ENCODE data around the gene TMEM225B. TPM values are rescaled to one million over a fixed set of nuclear protein-coding genes. Genes with fewer than 3 reads are reported as not detected.

TMEM225B gene
- total and polyA plus RNA-seq, 4 donors = 0.20 to 1.4 (median 1.0) TPM

GRCh38 chr7:99619571-99620130 lies 21.6 kb downstream of the TMEM225B start:
- Histone ChIP-seq H3K4me3 (ENCODE audit: low read depth, low read length) (no peak overlapping the region), H3K4me1 (ENCODE audit: control insufficient read depth, insufficient read depth, low read length) (peaks cover 4% of the 10 kb centered on the region), H3K9me3 (ENCODE audit: control insufficient read depth, insufficient read depth, low read length) (no peaks in the 10 kb centered on the region), H3K27me3 (ENCODE audit: control insufficient read depth, insufficient read depth, low read length) (no peaks in the 10 kb centered on the region), H3K36me3 (ENCODE audit: control insufficient read depth, insufficient read depth, low read length) (peaks cover 54% of the 10 kb centered on the region), H3K27ac (ENCODE audit: low read depth, low read length) (no peak overlapping the region)
- DNase-seq (ENCODE audit: low read depth in 4 of 6, low spot score in 6 of 6) = no peak
- 98% methylated on average over 18 of the region's 18 CpGs for WGBS (ENCODE audit: insufficient coverage)

DNA sequence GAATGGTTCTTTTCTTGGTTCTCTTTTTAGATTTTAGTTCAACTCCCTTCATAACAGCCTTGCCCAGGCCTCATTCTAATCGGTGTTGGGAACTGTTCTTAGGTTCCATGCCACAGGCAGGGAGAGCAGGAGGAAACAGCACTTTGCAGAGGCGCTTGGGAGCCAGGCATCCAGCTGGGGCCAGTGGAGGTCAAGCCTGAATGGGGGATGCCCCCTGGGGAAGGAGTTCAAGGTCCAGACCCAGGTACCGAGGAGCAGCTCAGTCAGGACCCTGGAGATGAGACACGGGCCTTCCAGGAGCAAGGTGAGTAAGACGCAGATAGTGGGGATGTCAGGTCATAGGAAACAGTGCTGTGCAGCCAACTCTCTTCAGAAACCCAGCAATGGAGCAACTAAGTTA lies 23.2 kb downstream of the TMEM225B start:
- Histone ChIP-seq H3K27ac (ENCODE audit: low read depth, low read length) (no peak overlapping the region), H3K27me3 (ENCODE audit: control insufficient read depth, insufficient read depth, low read length) (no peaks in the 10 kb centered on the region), H3K4me3 (ENCODE audit: low read depth, low read length) (no peak overlapping the region), H3K36me3 (ENCODE audit: control insufficient read depth, insufficient read depth, low read length) (peaks cover 70% of the 10 kb centered on the region), H3K4me1 (ENCODE audit: control insufficient read depth, insufficient read depth, low read length) (peaks cover 4% of the 10 kb centered on the region), H3K9me3 (ENCODE audit: control insufficient read depth, insufficient read depth, low read length) (no peaks in the 10 kb centered on the region)
- 96% methylated on average over 4 of the region's 5 CpGs for WGBS (ENCODE audit: insufficient coverage)
- DNase-seq (ENCODE audit: low read depth in 4 of 6, low spot score in 6 of 6) = no peak

- DNase-seq (ENCODE audit: low read depth in 4 of 6, low spot score in 6 of 6) = no peak
- no peak overlapping the region for H3K4me3 ChIP-seq (ENCODE audit: low read depth, low read length)
- H3K27me3 ChIP-seq (ENCODE audit: control insufficient read depth, insufficient read depth, low read length) = no peaks in the 10 kb centered on the region
- peaks cover 75% of the 10 kb centered on the region for H3K36me3 ChIP-seq (ENCODE audit: control insufficient read depth, insufficient read depth, low read length)
- no peak overlapping the region for H3K27ac ChIP-seq (ENCODE audit: low read depth, low read length)
- WGBS (ENCODE audit: insufficient coverage) = 96% methylated on average over 8 of the region's 10 CpGs
- no peaks in the 10 kb centered on the region for H3K9me3 ChIP-seq (ENCODE audit: control insufficient read depth, insufficient read depth, low read length)
- peaks cover under 1% of the 10 kb centered on the region for H3K4me1 ChIP-seq (ENCODE audit: control insufficient read depth, insufficient read depth, low read length)
These were observed 24.5 kb downstream of the TMEM225B start for GRCh38 chr7:99622596-99622995.

DNA sequence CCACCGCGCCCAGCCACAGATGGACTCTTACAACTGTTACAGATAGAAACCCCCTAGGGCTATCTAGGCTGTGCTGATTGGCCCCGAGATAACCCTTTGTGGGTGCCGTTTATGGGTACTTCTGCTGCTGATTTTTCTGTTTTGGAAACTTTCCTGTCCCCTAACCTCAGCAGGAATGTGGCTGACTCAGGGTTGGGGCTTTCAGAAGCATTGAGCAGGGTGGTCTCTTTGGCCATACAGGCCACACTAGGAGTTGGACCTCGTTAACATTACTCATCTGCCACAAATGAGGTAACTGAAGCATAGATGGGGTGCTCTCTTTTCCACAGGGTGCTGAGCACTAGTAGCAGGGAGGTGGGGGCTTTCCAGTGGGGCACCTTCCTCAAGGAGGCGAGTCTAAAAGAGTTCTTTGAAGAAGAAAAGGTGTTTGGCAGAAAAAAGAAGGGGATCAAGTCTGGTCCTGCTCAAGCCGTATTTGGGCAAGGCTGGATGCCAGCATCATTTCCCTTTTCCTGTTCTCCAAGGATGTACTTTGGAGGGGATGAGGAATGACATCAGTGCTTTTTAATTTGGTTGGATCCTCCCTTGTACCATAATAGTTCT lies 25.1 kb downstream of the TMEM225B start:
- Histone ChIP-seq H3K4me3 (ENCODE audit: low read depth, low read length) (no peak overlapping the region), H3K4me1 (ENCODE audit: control insufficient read depth, insufficient read depth, low read length) (no peaks in the 10 kb centered on the region), H3K27ac (ENCODE audit: low read depth, low read length) (no peak overlapping the region), H3K36me3 (ENCODE audit: control insufficient read depth, insufficient read depth, low read length) (peaks cover 79% of the 10 kb centered on the region), H3K27me3 (ENCODE audit: control insufficient read depth, insufficient read depth, low read length) (no peaks in the 10 kb centered on the region), H3K9me3 (ENCODE audit: control insufficient read depth, insufficient read depth, low read length) (no peaks in the 10 kb centered on the region)
- 100% methylated on average over 5 of the region's 7 CpGs for WGBS (ENCODE audit: insufficient coverage)
- DNase-seq (ENCODE audit: low read depth in 4 of 6, low spot score in 6 of 6) = no peak

DNA sequence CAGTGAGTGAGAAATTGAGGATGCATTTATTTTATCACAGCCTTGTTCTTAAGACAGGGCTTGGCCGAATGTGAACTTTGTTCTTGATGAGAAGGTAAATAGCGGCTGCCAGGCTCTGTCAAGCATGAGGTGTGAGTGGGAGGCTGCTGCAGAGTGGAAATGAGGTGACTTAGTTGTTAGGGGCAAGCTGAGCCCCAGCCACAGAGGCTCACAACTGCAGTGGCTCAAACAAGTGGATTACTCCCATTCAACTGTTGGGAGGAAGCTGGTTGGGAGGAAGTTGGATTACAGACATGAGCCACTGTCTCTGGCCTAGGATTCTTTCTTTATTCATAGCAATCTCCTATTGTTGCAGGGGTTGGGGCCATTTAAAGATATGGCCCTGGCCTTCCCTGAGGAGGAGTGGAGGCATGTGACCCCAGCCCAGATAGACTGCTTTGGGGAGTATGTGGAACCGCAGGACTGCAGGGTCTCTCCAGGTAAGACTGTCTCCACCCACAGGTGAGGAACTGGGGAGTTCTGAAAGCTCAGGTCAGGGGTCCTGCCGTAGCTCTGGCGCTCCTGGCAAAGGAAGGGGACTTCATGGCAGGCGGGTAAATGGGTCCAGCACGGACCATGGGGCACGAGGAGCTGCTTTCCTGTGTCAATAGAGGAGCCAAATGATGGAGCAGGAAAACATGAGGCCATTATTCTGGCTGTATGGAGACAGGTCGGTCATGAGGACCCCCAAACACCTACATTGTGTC lies 25.8 kb downstream of the TMEM225B start:
- DNase-seq (ENCODE audit: low read depth in 4 of 6, low spot score in 6 of 6) = no peak
- Histone ChIP-seq H3K9me3 (ENCODE audit: control insufficient read depth, insufficient read depth, low read length) (no peaks in the 10 kb centered on the region), H3K4me3 (ENCODE audit: low read depth, low read length) (no peak overlapping the region), H3K27me3 (ENCODE audit: control insufficient read depth, insufficient read depth, low read length) (no peaks in the 10 kb centered on the region), H3K36me3 (ENCODE audit: control insufficient read depth, insufficient read depth, low read length) (peaks cover 85% of the 10 kb centered on the region), H3K4me1 (ENCODE audit: control insufficient read depth, insufficient read depth, low read length) (no peaks in the 10 kb centered on the region), H3K27ac (ENCODE audit: low read depth, low read length) (no peak overlapping the region)
- WGBS (ENCODE audit: insufficient coverage) = 96% methylated on average over 9 of the region's 9 CpGs

DNA sequence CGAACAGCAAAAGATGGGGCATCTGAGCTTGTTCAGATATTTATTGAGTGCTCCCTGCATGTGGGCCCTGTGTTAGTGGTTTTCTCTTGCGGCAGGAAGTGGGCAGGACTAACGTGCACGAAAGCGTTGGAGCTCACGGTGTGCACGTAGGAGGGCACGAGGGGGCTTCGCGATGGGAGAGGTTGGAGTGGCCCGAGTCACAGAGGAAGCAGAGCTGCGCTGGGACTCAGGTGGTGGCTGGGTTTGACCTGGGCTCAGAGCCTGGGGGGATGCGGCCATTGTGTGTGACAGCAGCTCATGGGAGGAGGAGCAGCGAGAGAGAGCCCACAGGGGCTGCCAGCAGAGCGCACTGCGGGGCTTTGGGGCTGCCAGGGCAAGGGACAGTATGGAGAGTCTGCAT lies 26.4 kb downstream of the TMEM225B start:
- no peak overlapping the region for H3K27ac ChIP-seq (ENCODE audit: low read depth, low read length)

DNA sequence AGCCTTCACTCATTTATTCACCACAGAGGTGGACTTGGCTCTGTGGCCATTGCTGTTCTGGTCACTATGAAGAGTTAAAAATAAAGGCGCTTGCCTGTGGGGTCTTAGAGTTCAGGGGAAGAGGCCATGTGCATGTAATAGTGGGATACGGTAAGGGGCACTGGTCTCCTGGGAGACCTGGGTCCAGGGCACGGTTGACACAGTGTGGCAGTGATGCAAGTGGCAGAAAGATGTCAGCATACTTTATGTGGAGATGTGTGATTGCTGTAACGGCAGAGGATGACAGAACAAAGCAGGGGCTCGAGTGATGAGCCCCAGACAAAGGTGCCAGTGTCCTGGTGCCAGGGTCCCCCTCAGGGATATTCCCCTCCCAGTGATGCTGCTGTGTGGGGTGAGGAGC lies 27.3 kb downstream of the TMEM225B start:
- DNase-seq (ENCODE audit: low read depth in 4 of 6, low spot score in 6 of 6) = no peak
- Histone ChIP-seq H3K4me1 (ENCODE audit: control insufficient read depth, insufficient read depth, low read length) (no peaks in the 10 kb centered on the region), H3K9me3 (ENCODE audit: control insufficient read depth, insufficient read depth, low read length) (no peaks in the 10 kb centered on the region), H3K36me3 (ENCODE audit: control insufficient read depth, insufficient read depth, low read length) (peaks cover 88% of the 10 kb centered on the region), H3K27me3 (ENCODE audit: control insufficient read depth, insufficient read depth, low read length) (no peaks in the 10 kb centered on the region), H3K4me3 (ENCODE audit: low read depth, low read length) (no peak overlapping the region), H3K27ac (ENCODE audit: low read depth, low read length) (no peak overlapping the region)
- 90% methylated on average over 5 of the region's 5 CpGs for WGBS (ENCODE audit: insufficient coverage)

More for the DNA sequence above, 26.4 kb downstream of the TMEM225B start:
- 96% methylated on average over 16 of the region's 16 CpGs for WGBS (ENCODE audit: insufficient coverage)
- no peak overlapping the region for H3K4me3 ChIP-seq (ENCODE audit: low read depth, low read length)
- no peaks in the 10 kb centered on the region for H3K4me1 ChIP-seq (ENCODE audit: control insufficient read depth, insufficient read depth, low read length)
- DNase-seq (ENCODE audit: low read depth in 4 of 6, low spot score in 6 of 6) = no peak
- H3K27me3 ChIP-seq (ENCODE audit: control insufficient read depth, insufficient read depth, low read length) = no peaks in the 10 kb centered on the region
- no peaks in the 10 kb centered on the region for H3K9me3 ChIP-seq (ENCODE audit: control insufficient read depth, insufficient read depth, low read length)
- H3K36me3 ChIP-seq (ENCODE audit: control insufficient read depth, insufficient read depth, low read length) = peaks cover 88% of the 10 kb centered on the region

DNA sequence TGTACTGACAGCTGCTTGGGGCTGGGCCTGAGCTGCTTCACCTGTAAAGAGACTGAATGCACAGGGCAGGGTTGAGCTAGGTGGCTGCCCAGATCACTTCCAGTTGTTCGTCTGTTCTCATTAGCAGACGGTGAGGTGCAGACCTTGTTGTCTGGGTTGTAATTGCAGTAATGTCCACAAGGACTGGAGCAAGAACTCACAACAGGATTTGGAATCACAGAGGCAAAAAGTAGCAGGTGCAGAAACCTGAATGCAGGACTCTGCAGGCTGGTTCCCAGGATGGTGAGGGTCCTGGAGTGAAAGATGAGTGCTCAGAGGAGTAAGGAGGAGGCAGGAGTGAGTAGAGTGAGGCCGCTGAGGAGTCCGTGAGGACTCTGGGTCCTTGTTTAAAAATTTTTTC lies 27.9 kb downstream of the TMEM225B start:
- H3K4me1 ChIP-seq (ENCODE audit: control insufficient read depth, insufficient read depth, low read length) = no peaks in the 10 kb centered on the region
- H3K27ac ChIP-seq (ENCODE audit: low read depth, low read length) = no peak overlapping the region
- DNase-seq (ENCODE audit: low read depth in 4 of 6, low spot score in 6 of 6) = no peak
- H3K27me3 ChIP-seq (ENCODE audit: control insufficient read depth, insufficient read depth, low read length) = no peaks in the 10 kb centered on the region
- 98% methylated on average over 4 of the region's 4 CpGs for WGBS (ENCODE audit: insufficient coverage)
- H3K4me3 ChIP-seq (ENCODE audit: low read depth, low read length) = no peak overlapping the region
- H3K9me3 ChIP-seq (ENCODE audit: control insufficient read depth, insufficient read depth, low read length) = no peaks in the 10 kb centered on the region
- peaks cover 86% of the 10 kb centered on the region for H3K36me3 ChIP-seq (ENCODE audit: control insufficient read depth, insufficient read depth, low read length)

GRCh38 chr7:99626661-99627060 lies 28.6 kb downstream of the TMEM225B start:
- H3K4me1 ChIP-seq (ENCODE audit: control insufficient read depth, insufficient read depth, low read length) = no peaks in the 10 kb centered on the region
- H3K27me3 ChIP-seq (ENCODE audit: control insufficient read depth, insufficient read depth, low read length) = no peaks in the 10 kb centered on the region
- no peak overlapping the region for H3K4me3 ChIP-seq (ENCODE audit: low read depth, low read length)
- H3K9me3 ChIP-seq (ENCODE audit: control insufficient read depth, insufficient read depth, low read length) = no peaks in the 10 kb centered on the region
- no peak overlapping the region for H3K27ac ChIP-seq (ENCODE audit: low read depth, low read length)
- peaks cover 83% of the 10 kb centered on the region for H3K36me3 ChIP-seq (ENCODE audit: control insufficient read depth, insufficient read depth, low read length)
- WGBS (ENCODE audit: insufficient coverage) = no CpG with 5 or more reads among the region's 1 CpG
- DNase-seq (ENCODE audit: low read depth in 4 of 6, low spot score in 6 of 6) = no peak

DNA sequence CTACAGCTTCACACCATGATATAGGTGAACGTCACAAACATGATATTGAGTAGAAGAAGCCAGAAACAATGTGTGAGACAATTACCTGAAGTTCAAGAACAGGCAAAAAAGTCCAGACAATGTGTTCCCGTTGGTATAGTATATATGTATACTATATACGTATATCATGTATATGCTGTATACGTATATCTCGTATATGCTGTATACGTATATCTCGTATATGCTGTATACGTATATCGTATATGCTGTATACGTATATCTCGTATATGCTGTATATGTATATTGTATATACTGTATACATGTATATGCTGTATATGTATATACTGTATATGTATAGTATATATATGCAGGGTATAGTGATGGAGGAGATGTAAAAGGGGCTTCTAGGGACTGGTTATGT lies 29.4 kb downstream of the TMEM225B start:
- H3K36me3 ChIP-seq (ENCODE audit: control insufficient read depth, insufficient read depth, low read length) = peaks cover 81% of the 10 kb centered on the region
- H3K27me3 ChIP-seq (ENCODE audit: control insufficient read depth, insufficient read depth, low read length) = no peaks in the 10 kb centered on the region
- H3K4me3 ChIP-seq (ENCODE audit: low read depth, low read length) = no peak overlapping the region
- WGBS (ENCODE audit: insufficient coverage) = no CpG with 5 or more reads among the region's 11 CpGs
- H3K4me1 ChIP-seq (ENCODE audit: control insufficient read depth, insufficient read depth, low read length) = no peaks in the 10 kb centered on the region
- DNase-seq (ENCODE audit: low read depth in 4 of 6, low spot score in 6 of 6) = no peak
- no peak overlapping the region for H3K27ac ChIP-seq (ENCODE audit: low read depth, low read length)
- no peaks in the 10 kb centered on the region for H3K9me3 ChIP-seq (ENCODE audit: control insufficient read depth, insufficient read depth, low read length)
